Glomerular visceral epithelial cell (primary cell): ENCODE measurements around the gene ZFYVE21.

Source experiments
- DNase-seq: peaks from one replicate; pipeline ENCODE4 v3.0.0-alpha.2; 2016; ENCODE audit errors: extremely low spot score

The ZFYVE21 gene

DNA sequence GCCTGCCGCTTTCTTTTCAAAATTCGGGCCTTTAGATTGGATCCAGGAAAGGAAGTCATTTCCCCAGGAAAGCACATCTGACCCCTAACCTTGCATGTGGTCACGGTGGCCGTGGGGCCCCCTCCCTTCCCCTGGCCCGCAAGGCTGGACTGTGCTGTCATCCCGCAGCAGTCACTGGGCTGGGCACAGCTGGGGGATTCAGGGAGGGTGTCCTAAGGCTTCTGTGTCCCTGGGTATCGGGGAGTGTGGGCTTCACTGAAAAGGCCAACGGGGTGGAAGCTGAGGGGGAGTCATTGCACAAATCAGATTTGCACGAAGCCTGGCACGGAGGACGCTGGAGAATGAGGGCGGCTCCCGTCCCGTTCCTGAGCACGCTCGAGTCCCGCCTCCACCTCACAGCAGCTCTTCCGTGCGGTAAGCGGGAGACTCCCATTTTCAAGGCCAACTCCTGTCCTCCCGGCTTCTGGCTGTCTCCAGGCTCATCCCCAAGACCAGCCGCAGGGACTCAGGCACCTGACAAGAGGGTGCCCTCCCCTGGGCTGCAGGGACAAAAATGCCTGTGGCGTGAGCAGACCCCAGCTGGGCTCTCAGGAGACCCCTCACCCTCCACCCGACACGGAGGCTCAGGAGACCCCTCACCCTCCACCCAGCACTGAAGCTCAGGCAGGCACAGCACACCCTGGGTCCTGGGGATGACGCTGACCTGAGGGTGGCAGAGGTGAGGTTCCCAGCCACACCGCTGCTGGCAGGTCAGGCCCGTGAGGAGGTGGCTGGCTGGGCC, 9.9 kb upstream of the ZFYVE21 start:
- DNase-seq = no peak

DNA sequence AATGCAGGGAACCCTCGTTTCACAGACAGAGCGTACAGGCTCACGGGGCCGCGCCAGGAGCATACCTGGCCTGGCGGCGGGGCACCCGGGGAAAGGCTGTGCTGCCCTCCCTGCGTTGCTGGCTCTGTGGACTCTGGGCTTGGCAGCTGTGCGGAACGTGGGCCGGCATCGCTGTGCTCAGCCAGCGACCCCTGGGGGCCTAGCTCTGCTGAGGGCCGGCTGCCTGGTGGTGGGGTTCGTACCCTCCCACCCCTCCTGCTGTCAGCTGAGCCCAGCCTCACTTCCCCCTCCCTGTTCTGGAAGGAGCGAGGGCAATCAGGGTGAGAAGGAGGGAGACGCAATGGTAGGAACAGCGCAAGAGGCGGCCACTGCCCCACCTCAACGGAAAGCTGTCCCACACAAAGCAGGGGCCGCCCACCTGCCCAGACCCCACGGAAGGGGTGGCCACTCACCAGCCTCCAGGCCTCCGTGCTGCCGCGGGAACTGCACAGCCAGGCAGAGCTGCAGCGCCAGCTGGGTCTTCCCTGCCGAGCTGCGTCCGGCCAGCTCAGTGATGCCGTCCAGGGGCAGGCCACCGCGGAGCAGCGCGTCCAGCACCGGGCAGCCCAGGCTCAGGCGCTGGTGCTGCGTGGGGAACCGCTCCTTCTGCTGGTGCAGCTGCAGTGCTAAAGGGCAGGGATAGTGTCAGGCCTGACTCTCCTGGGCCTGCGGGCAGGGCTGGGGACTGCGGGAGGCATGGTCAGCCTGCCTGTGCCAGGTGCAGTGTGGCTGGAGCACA, 8.9 kb upstream of the ZFYVE21 start:
- no peak for DNase-seq

DNA sequence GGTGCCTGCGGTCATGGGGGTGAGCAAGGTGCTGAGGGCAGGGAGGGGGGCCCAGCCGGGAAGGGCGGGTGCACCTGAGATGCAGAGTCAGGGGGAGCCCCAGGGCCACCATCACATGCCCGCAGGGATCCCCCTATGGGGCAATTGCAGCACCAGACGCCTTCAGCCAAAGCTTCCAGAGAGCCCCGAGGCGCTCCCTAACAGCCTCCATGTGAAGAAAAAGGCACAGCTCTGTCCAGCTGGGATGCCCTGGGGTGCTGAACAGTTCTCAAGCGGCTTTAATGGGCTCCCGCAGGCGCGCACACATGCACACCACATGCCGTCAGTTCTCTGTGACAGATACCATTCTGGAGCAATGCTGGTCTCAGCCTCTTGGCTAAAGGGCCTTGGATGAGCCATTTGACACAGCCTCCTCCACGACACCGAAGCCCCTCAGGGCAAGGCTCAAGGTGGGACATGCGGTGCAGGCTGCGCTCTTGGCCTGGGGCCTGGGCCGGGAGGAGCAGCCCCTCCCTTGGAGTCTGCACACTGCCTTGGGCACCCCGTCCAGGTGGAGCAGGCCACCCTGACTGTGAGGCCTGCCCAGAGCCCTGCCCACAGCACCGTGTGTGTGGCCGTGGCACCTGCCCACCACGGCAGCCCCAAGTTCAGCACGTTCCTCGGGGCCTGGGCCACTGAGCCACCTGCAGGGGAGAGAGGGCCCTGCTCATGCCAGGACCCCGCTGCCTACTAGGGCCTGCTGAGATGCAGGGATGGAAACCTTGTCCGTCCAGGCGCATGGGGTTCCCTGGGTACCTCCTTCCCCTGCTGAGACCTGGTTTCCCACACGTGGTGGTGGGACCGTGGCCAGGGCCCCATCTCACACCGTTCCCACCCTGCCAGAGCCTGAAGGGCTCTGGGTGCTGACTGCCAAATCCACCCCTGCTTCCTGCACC, 8.0 kb upstream of the ZFYVE21 start:
- DNase-seq = no peak

DNA sequence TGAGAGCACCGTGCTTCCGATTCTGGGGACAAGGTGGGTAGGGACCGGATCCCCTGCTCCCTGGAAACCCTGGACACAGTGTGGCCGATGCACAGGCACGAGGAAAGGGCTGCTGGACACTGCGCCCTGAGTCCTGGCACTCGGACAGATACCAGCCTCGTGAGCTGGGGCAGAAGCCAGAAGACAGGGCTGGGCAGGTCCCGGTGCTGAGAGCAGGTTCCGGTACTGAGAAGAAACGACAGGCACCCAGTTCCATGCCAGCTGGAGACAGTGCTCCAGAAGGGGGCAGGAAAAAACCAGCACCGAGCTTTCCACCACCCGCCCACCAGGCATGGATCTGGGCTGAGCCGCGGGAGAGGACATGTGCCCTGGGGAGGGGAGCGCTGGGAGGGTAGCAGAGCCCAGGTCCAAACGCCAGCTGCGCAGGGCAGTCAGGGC, 6.8 kb upstream of the ZFYVE21 start:
- no peak for DNase-seq

DNA sequence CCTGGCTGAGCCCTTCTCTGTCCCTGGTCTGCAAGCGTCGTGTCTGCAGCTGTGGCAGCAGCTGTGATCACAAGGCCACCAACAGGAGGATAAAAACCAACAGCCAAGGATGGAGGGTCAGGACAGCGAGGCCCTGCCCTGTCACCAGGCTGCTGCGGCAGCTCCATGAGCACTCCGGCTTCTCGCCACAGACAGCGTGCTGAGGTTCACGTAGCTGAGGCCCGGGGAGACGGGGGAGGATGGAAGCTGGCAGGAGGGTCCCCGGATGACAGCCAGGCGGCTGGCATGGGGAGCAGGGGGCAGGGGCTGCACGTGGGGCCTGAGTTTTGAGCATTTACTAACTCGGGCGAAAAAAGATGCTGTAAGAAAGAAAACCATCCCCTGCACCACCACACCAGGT, 5.8 kb upstream of the ZFYVE21 start:
- DNase-seq = no peak

DNA sequence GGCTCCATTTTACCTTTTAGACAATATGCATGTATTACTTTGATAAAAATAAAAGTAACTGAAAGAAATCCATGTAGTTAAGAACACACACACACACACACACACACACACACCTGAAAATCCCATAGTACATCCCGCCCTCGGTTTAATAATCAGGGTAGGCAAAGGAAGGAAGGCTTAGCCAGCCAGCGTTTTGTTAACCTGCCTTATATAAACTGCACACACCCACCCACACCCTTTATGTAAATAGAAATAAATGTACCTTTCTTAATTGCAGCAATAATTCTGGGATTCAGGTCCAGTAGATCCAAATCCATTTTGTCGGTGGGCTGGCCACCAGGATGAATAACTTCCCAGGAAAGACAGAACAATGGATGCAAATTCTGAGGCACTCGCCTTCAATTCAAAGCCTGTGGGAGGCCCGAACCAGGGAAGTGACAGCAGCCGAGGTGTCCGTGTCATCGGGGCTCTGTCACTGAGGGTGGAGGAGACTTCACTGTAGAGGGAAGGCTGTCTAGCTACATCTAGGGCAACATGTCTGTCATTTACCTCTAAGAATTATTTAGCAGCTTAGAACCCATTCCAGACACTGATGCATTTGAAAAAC, 4.7 kb upstream of the ZFYVE21 start:
- DNase-seq = no peak

DNA sequence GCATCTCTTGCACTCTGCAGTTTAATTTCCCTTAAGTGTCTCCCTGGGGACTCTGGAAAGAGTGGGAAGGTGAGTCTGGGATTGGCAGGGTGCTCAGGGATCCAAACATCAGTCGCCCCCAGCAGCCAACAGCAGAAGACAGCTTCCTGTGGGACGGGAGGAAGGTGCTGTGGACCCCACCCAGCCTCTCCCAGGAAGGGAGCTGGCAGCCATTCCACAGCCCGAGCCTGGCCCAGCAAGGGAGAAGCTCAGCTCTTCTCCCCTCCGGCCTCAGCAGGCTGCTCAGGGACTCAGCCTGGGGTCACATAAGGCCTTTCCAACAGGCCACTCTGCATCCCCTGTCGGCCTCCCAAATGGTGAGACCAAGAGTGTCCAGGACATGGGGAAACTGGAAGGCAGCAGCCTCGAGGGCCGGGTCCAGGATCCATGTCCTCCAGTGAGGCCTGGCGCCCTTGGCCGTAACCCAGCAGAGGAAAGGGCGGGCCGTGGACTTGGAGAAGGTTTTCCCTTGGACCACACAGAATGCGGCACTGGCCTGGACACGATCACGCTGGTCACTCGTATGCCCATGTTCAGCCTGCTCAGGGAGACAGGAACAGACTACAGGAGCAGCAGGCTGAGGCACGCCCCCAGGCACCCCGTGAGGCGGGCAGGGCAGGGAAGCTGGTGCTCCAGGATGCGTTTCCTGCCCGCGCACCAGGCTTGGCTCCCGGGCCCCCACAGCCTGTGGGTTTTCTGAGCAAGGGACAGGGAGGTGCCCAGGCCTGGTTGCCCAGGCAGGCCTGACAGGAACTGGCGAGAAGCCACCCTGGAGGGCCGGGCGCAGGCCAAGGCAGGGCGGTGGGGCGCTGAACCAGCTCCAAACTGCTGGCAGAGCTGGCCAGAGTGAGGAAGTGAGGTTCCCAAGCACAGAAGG, 3.8 kb upstream of the ZFYVE21 start:
- no peak for DNase-seq

DNA sequence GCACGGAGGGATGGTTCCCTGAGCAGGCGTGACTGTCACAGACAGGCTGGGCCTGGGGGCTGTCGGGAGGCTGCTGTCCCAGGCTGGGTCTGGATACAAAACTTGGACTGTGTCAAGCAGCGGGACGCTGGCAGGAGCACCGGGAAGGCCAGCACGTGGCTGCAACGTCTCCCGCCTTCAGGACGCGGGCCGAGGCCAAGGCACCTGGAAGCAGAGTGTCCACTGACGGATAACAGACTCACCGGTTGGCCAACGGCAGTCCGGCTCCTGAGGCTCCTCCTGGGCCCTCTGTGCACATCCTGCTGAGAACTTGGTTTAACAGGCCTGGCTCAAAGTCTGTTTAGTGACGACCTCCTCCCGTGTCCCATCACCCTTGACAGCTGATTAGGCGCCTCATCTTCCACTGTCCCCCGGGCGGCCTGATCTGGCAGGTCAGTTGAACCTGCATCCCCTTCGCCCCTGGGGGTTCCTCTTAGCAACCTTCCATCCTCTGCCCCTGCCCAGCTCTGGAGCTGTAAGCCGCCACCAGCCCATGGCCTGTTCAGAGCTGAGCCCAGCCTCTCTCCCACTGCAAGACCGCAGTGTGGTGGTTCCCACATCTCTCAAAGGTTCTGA, 2.9 kb upstream of the ZFYVE21 start:
- no peak for DNase-seq

DNA sequence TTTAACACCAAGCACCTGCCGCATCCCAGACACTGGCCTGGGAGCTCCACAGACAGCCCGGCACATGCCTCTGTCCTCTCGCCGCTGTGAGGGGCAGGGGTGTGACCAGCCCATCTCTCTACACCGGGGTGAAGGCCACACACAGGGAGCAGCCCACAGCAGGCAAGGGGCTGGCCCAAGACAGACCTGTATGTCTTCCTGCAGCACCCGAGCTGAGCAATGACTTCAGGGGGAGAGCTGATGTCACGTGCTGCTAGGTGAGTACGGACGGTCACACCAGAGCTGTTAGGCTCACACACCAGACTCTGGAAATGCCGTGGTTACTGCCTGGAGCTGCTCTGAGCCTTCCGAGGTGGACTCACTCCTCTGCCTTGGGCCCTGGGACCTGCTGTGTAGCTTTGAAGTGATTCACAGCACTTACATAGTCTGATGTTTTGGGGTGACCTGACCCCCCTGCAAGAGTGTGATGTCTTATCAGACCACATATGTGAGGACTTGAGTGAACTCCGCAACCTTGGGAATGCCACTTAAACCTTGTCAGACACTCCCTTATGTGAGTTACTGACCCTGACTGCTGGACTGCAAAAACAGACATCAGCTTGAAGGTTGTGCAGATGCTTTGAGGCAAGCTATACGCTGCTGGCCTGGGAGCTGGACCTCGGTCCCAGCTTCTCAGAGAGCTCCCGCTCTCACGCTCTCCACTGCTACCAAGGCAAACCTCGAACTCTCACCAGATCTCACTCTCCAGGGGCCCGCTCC, 2.1 kb upstream of the ZFYVE21 start:
- peak; percentile 40 for DNase-seq

DNA sequence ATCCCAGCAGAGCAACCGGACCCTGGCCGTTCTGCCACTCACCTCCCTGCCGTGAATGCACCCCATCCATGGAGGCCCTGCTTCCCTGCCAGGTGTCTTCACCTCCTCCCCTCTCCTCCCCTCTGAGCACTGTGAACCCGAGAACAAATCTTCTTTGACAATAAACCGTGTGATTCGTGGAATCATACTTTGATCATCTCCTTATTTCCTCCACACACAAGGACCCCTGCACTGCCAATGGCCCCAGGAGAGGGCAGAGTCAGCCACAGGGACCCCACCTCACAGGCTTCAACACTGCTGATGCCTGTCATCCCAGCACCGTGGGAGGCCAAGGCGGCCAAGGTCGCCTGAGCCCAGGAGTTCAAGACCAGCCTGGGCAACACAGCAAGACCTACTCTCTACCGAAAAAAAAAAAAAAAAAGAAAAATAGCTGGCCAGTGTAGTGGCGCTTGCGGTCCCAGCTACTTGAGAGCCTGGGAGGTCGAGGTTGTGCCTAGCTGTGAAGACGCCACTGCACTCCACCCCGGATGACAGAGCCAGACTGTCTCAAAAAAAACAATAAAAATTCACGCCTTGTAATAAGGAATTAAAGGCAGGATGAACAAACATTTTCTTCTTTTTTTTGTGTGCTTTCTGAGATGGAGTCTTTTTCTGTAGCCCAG, 1.4 kb upstream of the ZFYVE21 start:
- DNase-seq = no peak

DNA sequence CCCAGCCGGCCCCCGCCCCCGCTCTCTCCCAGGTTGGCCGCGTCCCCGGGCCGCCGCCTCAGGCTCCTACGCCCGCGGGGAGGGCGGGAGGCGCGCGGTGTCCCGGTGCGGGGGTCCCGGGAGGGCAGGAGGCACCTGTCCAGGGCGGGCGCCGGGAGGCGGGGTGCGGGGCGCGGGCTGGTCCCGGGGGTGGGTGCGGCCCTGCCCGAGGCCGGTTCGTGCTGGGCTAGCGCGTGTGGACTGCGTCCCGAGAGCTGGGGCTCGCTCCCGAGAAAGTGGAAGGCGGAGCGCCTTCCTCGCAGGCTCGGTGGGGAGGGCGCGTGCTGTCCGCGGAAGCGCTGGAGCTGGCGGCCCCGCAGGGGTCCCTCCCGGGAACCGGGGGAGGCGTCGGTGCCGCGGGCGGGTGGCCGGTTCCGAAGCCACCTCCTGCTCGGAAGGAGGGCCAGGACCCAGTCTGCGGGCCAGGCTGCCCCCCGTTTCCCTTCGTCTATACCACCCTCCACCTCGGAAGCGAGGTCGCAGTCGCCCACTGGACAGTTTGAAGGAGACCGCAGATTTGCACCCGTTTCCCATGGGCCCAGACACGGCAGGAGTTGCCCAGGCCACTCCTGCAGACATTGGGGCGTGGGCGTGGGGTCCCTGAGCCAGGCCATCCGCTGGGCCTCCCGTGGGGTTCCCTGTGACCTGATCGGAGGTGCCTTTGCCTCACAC, 636 bp downstream of the ZFYVE21 start:
- no peak for DNase-seq

DNA sequence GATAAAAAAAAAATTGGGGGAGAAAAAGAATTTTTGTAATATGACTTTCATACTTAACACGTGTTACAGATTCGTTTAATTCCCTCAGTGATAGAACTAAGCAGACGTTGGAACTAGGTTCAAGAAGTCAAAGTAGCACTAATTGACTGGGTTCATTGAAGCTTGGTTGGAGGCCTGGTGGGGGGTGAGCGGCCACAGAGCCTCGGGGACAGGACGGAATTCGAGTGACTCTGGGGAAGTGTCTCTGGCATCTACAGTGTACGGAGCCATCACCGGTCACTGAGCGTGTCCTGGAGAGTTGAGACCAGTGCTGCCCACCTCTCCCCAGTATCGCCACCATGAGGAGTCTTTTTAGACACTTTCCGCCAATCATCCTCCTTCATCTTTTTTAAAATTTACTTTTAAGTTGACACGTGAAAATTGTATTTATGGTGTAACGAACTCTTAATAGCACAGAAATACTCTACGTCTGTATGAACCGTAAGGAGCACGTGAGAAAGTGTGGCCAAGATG, 1.3 kb downstream of the ZFYVE21 start:
- no peak for DNase-seq

DNA sequence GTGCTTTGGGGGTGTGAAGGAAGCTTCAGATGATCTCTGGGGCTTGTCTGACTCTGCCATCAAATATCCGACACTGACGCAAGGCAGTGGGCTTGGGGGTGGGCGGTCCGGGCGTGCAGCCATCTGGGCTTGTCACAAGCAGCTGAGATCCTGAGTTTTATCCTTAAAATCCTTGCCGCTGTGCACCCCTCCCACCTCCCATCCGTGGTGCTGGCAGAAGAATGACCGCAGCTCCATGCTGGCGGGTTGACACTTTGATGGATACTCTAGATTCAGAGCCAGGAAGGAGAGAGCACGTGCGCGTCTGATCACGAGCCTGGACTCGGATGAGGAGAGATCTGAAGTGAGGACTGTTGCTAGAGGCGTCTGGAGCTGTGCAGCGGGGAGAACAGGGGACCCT, 3.0 kb downstream of the ZFYVE21 start:
- no peak for DNase-seq

DNA sequence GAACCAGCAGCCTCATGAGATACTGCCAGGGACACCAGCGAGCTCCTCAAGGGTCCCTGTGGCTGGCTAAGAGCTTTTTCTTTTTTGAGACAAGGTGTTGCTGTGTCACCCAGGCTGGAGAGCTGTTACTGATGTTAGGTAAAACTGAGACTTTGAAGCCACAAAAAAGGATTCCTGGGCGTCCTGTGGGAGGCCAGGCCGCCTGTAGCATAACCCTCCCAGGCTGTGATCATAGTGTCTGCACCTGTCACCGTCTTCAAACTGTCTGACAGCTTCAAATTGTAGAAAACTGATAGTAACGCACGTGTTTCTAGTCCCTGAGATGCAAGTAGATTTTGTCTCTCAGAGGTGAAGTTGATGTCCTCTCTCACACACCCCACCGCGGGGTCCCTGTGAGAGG, 4.1 kb downstream of the ZFYVE21 start:
- no peak for DNase-seq

DNA sequence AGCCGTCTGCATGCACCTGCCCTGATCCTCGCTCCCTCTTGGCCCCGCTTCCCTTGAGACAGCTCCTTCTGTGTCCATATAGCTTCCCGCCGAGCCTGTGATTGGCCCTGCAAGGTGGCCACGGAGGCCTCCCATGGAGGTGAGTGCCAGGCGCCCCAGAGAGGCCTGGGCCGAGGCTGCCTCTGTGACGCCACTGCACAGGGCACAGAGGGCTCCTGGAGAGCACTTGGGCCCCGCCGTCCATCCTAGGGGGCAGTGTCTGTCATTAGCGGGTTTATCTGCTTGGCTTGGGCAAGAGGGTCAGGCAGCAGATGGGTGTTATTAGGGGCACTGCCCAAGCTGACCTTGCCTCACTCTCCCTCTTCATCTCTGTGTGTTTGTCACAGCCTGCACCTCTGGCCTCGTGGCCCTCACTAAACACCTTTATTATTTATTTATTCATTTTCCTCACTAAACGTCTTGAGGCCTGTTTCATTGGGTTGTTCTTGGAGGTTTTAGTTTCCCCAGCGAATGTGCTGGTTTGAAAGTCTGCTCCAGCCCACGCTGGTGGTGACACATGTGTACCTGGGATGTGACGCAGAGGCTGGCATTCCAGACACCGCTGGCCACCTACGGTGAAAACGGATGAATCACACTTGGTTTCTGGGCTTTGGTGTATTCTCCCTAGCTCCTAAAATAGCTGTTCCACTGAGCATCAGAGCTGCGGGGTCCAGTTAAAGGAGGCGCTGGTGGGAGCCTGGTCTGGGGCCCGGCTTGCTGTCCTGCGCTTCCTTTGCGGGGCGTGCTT, 5.9 kb downstream of the ZFYVE21 start:
- peak; percentile 57 for DNase-seq

DNA sequence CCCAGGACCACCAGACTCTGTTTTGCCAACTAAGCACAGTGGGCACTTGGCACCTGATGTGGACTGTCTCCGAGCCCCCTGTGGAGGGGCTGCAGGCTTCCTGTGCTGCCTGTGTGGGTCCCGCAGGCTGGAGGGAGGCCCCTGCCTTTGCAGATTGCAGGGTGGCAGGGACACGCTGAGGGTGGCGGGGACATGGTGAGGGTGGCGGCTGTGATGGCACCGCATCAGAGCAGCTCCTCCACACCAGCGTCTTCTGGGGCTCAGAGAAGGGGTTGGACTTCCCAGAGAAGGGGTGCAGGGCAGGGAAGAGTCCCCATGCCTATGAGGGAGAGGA, 8.1 kb downstream of the ZFYVE21 start:
- DNase-seq = no peak

DNA sequence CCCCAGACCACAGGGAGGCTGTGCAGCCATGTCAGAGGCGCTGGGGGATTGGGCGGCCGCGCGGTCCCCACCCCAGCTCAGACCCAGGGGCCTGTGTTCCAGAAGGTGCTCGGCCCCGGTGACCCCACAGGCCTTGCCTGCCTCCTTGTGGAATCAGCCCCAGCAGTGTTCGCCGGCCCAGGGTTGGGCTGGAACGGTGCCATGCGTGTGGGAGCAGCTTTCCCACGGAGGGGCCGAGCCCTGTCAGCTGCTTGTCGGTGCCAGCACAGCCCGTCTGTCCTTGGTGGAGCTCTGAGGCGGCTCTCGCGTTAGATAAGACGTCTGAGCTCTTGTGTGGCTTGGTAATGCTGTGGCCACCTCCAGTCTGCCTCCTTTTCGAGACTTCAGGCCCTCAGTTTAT, 8.5 kb downstream of the ZFYVE21 start:
- no peak for DNase-seq
